ENCODE data around the gene FERMT1. TPM values are rescaled to one million over a fixed set of nuclear protein-coding genes. Genes with fewer than 3 reads are reported as not detected.
"Not testable (repeated sequence)": the region's sequence is repeated elsewhere in the genome, so short reads cannot be mapped to it uniquely, and the experiment has no call there.

The FERMT1 gene
- total RNA-seq, 1 donor from 2014 or later: 8.4 TPM

GRCh38 chr20:6120491-6120988, 2.3 kb downstream of the FERMT1 start:
- TF ChIP-seq, protein P1, sequence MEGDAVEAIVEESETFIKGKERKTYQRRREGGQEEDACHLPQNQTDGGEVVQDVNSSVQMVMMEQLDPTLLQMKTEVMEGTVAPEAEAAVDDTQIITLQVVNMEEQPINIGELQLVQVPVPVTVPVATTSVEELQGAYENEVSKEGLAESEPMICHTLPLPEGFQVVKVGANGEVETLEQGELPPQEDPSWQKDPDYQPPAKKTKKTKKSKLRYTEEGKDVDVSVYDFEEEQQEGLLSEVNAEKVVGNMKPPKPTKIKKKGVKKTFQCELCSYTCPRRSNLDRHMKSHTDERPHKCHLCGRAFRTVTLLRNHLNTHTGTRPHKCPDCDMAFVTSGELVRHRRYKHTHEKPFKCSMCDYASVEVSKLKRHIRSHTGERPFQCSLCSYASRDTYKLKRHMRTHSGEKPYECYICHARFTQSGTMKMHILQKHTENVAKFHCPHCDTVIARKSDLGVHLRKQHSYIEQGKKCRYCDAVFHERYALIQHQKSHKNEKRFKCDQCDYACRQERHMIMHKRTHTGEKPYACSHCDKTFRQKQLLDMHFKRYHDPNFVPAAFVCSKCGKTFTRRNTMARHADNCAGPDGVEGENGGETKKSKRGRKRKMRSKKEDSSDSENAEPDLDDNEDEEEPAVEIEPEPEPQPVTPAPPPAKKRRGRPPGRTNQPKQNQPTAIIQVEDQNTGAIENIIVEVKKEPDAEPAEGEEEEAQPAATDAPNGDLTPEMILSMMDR (IDR thresholded peaks at IDR 0.05; ENCODE audit: unreplicated experiment): no peak
- Mint-ChIP-seq H3K36me3 (ENCODE audit: insufficient read depth) (peaks cover 18% of the 10 kb centered on the region), H3K4me3 (ENCODE audit: low read depth) (no peak overlapping the region), H3K27me3 (peaks cover 2% of the 10 kb centered on the region), H3K4me1 (ENCODE audit: low read depth) (peaks cover 17% of the 10 kb centered on the region), H3K9me3 (ENCODE audit: low read depth) (no peaks in the 10 kb centered on the region), H3K27ac (no peak overlapping the region)
- DNase-seq (ENCODE audit: low spot score, unreplicated experiment): no peak

DNA sequence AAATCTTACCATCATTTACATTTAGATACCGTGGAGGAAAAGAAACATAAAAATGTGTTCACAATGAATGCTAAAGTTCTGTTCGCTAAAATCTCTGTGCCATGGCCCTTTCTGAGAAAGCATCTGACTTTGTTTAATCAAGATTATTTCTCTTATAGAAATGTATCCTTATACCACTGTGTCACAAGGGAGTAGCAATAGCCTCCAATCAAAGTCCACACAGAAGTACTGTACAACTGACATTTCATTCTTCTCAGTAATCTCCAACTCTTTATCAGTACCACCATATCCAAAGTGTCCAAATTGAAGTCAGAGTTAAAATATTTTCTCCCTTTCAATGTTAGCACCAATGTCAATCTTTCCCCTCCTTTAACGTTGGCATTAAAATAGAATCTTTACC, 6.1 kb downstream of the FERMT1 start:
- TF ChIP-seq, protein P1 (IDR thresholded peaks at IDR 0.05; ENCODE audit: unreplicated experiment): no peak
- no peak overlapping the region for H3K27ac Mint-ChIP-seq
- H3K27me3 Mint-ChIP-seq: peaks cover 2% of the 10 kb centered on the region
- peaks cover 45% of the 10 kb centered on the region for H3K36me3 Mint-ChIP-seq (ENCODE audit: insufficient read depth)
- peaks cover 18% of the 10 kb centered on the region for H3K9me3 Mint-ChIP-seq (ENCODE audit: low read depth)
- DNase-seq (ENCODE audit: low spot score, unreplicated experiment): no peak
- H3K4me1 Mint-ChIP-seq (ENCODE audit: low read depth): peaks cover 5% of the 10 kb centered on the region
- H3K4me3 Mint-ChIP-seq (ENCODE audit: low read depth): no peak overlapping the region

DNA sequence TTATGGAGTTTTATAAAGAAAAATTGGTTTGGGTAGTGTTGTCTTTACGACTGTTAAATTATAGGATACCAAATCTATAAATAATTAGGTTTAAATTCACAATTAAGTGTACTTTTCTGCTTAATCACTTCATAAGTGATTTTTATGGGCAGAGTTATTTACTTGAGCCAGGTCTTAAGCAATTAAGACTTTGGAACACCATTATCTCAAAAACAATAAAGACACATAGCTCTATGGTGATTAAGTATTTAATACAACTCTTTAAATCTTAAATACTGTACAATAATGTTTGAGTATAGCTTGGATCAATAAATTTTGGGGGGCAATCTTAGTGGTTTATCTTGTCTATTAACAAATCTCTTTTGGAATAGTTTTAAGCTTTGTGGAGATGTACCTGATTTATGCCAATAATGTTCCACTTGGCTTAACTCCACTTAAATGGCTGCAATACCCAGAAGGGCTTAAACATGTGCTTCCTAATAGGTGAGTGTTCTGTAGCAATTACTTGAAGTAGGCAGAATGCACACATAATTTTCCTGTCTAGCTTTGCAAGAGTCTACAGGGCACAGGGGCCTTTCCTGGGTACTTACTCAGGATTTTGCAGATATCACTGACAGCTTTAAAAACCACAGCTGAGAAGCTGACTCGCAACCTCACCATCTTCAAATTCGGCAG, 7.5 kb downstream of the FERMT1 start:
- Mint-ChIP-seq H3K4me1 (ENCODE audit: low read depth) (peaks cover 2% of the 10 kb centered on the region), H3K36me3 (ENCODE audit: insufficient read depth) (peaks cover 47% of the 10 kb centered on the region), H3K27ac (no peak overlapping the region), H3K27me3 (peaks cover 2% of the 10 kb centered on the region), H3K9me3 (ENCODE audit: low read depth) (peaks cover 18% of the 10 kb centered on the region), H3K4me3 (ENCODE audit: low read depth) (no peak overlapping the region)
- TF ChIP-seq, protein P1 (IDR thresholded peaks at IDR 0.05; ENCODE audit: unreplicated experiment): no peak
- no peak for DNase-seq (ENCODE audit: low spot score, unreplicated experiment)

GRCh38 chr20:6114696-6115095, 8.1 kb downstream of the FERMT1 start:
- Mint-ChIP-seq H3K27me3 (peaks cover 2% of the 10 kb centered on the region), H3K9me3 (ENCODE audit: low read depth) (peaks cover 18% of the 10 kb centered on the region), H3K4me3 (ENCODE audit: low read depth) (no peak overlapping the region), H3K27ac (no peak overlapping the region), H3K36me3 (ENCODE audit: insufficient read depth) (peaks cover 47% of the 10 kb centered on the region), H3K4me1 (ENCODE audit: low read depth) (peaks cover 2% of the 10 kb centered on the region)
- TF ChIP-seq, protein P1 (IDR thresholded peaks at IDR 0.05; ENCODE audit: unreplicated experiment): no peak
- no peak for DNase-seq (ENCODE audit: low spot score, unreplicated experiment)

DNA sequence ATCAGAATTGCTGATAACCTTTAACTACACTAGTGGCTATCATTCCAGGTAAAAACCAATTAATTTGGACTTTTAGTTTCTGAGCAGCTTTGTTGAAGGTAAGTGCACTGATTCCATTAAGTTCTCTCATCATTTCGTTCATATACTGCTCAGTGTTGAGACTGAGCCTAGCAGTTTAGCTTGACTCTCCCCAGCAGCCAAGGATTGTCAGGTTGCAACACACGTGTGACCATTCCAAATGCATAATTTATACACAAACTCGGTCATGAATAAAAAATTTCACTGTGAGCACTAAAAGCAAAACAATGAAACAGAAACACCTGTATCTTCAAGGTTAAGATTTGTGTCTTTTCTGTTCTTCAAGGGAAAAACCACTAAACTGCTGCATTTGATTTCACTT, 8.9 kb downstream of the FERMT1 start:
- Mint-ChIP-seq H3K4me3 (ENCODE audit: low read depth) (no peak overlapping the region), H3K9me3 (ENCODE audit: low read depth) (peaks cover 18% of the 10 kb centered on the region), H3K27me3 (no peaks in the 10 kb centered on the region), H3K36me3 (ENCODE audit: insufficient read depth) (peaks cover 45% of the 10 kb centered on the region), H3K4me1 (ENCODE audit: low read depth) (peaks cover 1% of the 10 kb centered on the region), H3K27ac (no peak overlapping the region)
- DNase-seq (ENCODE audit: low spot score, unreplicated experiment): no peak
- TF ChIP-seq, protein P1 (IDR thresholded peaks at IDR 0.05; ENCODE audit: unreplicated experiment): no peak

DNA sequence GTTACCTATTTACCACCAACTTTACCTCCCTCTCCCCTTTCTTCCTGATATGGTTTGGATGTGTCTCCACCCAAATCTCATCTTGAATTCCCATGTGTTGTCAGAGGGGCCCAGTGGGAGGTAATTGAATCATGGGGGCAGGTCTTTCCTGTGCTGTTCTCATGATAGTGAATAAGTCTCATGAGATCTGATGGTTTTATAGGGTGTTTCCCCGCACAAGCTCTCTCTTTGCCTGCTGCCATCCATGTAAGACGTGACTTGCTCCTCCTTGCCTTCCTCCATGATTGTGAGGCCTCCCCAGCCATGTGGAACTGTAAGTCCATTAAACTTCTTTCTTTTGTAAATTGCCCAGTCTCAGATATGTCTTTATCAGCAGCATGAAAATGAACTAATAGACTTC, 9.9 kb downstream of the FERMT1 start:
- H3K27ac Mint-ChIP-seq; H3K4me3 Mint-ChIP-seq (ENCODE audit: low read depth); H3K27me3 Mint-ChIP-seq; DNase-seq (ENCODE audit: low spot score, unreplicated experiment); H3K4me1 Mint-ChIP-seq (ENCODE audit: low read depth): not testable (repeated sequence)
- peaks cover 18% of the 10 kb centered on the region for H3K9me3 Mint-ChIP-seq (ENCODE audit: low read depth)
- H3K36me3 Mint-ChIP-seq (ENCODE audit: insufficient read depth): peaks cover 42% of the 10 kb centered on the region

Measured in progenitor cell of endocrine pancreas (in vitro differentiated cells).